Thoracic aorta (tissue), 2 donors: ENCODE results near the gene STAP2. TPM values are rescaled to one million over a fixed set of nuclear protein-coding genes. Genes with fewer than 3 reads are reported as not detected.
"Not testable (repeated sequence)": the region's sequence is repeated elsewhere in the genome, so short reads cannot be mapped to it uniquely, and the experiment has no call there.

Source experiments
- ATAC-seq: fragments of 150-250 bp; one replicate; pipeline ENCODE4 v1.8.0; 2017; ENCODE audit warnings: low read depth; ENCODE audit not compliant: insufficient number of reproducible peaks, low FRiP score
- DNase-seq: peaks from one replicate; pipeline ENCODE4 v3.0.0-alpha.2; 2020; ENCODE audit warnings: low spot score
- H3K27ac ChIP-seq, 2 donors: fragments of 200-600 bp; sonication (generic); 1 replicate in 1 of 2; 2 replicates in 1 of 2; pipeline ENCODE4 v1.5.1; 2016; ENCODE audit warnings: mild to moderate bottlenecking in 2 of 2, moderate library complexity in 2 of 2
- H3K27me3 ChIP-seq: fragments of 200-600 bp; sonication (generic); replicated peaks from 2 replicates; pipeline ENCODE4 v1.6.0; 2016; ENCODE audit warnings: mild to moderate bottlenecking; ENCODE audit not compliant: insufficient read depth
- H3K36me3 ChIP-seq: fragments of 200-600 bp; sonication (generic); one replicate; pipeline ENCODE4 v1.5.1; 2016
- H3K4me1 ChIP-seq, 2 donors: fragments of 200-600 bp; sonication (generic); 1 replicate in 1 of 2; 2 replicates in 1 of 2; pipeline versions ENCODE4 v1.5.1 to v1.6.0; 2016; ENCODE audit warnings: low read depth in 2 of 2, mild to moderate bottlenecking in 1 of 2; ENCODE audit not compliant: control insufficient read depth in 1 of 2
- H3K4me3 ChIP-seq: fragments of 200-600 bp; sonication (generic); 2 replicates; pipeline ENCODE4 v1.5.1; 2016; ENCODE audit warnings: mild to moderate bottlenecking
- H3K9me3 ChIP-seq: fragments of 200-600 bp; sonication (generic); 2 replicates; pipeline ENCODE4 v1.5.1; 2016
- total RNA-seq, 2 donors: library from RNA; depleted of rRNA; stranded (reverse); fragments of >200 nt; gene quantifications; one replicate each; pipeline versions ENCODE4 v1.1.0 to v1.2.3, GENCODE V29; 2016
- TF ChIP-seq, protein P1 (sequence below): fragments of 200-600 bp; sonication (generic); IDR thresholded peaks from one replicate; pipeline ENCODE4 v1.5.1; 2019; ENCODE audit warnings: antibody characterized with exemption

Gene STAP2
- total RNA-seq, 2 donors from 2014 or later, result not detected

DNA sequence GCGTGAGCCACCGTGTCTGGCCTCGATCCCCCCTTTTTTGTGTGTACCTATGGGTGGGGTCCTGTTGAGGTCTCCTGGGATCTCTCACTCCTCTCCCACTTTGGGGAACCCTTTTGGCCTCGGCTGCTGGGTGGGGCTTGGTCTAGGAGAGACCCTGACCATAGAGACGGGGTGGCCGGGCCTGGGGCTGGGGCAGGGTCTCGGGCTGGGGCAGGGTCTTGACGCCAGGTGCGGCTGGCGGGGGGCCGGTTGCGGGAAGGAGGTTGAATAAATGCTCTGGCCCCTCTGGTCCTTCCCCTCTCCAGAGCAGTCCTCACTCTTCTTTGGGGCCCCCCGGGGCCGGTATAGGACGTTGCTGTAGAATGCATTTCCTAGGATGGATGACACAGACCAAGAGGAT is 46.1 kb downstream of the STAP2 start:
- H3K4me1 ChIP-seq, result no peaks in the 10 kb centered on the region
- H3K9me3 ChIP-seq, result no peaks in the 10 kb centered on the region
- H3K27me3 ChIP-seq, result no peaks in the 10 kb centered on the region
- ATAC-seq (no peak), DNase-seq (no peak)
- no peak overlapping the region for H3K27ac ChIP-seq
- no peaks in the 10 kb centered on the region for H3K36me3 ChIP-seq
- TF ChIP-seq, protein P1, sequence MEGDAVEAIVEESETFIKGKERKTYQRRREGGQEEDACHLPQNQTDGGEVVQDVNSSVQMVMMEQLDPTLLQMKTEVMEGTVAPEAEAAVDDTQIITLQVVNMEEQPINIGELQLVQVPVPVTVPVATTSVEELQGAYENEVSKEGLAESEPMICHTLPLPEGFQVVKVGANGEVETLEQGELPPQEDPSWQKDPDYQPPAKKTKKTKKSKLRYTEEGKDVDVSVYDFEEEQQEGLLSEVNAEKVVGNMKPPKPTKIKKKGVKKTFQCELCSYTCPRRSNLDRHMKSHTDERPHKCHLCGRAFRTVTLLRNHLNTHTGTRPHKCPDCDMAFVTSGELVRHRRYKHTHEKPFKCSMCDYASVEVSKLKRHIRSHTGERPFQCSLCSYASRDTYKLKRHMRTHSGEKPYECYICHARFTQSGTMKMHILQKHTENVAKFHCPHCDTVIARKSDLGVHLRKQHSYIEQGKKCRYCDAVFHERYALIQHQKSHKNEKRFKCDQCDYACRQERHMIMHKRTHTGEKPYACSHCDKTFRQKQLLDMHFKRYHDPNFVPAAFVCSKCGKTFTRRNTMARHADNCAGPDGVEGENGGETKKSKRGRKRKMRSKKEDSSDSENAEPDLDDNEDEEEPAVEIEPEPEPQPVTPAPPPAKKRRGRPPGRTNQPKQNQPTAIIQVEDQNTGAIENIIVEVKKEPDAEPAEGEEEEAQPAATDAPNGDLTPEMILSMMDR, result no peak
- no peak overlapping the region for H3K4me3 ChIP-seq

DNA sequence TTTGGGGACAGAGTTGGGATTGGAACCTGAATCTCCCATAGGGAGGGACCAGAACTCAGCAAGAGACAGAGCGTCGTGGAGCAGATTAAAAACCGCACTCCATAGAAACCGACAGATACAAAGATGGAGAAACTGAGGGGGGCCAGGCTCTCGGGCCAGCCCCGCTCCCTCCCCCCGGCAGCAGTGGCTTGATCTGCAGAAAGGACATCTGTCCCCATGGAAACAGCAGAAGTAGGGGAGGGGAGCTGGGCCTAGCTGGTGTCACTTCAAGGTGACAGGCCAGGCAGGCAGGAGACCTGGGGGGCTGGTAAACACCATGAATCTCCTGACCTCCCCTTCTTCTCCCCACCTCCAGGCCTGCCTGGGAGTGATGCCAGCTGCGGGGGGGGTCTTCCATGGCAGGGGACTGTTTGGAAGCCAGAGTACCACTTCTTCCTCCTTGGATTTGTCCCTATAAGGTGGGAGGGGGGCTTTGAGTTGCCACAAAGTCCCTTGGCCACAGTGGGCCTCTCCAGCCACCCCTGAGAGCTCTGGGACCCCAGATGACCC is 47.4 kb downstream of the STAP2 start:
- H3K27me3 ChIP-seq, result no peaks in the 10 kb centered on the region
- H3K27ac ChIP-seq, result no peak overlapping the region
- H3K9me3 ChIP-seq, result no peaks in the 10 kb centered on the region
- no peaks in the 10 kb centered on the region for H3K36me3 ChIP-seq
- no peaks in the 10 kb centered on the region for H3K4me1 ChIP-seq
- H3K4me3 ChIP-seq, result no peak overlapping the region
- TF ChIP-seq, protein P1, result no peak
- ATAC-seq (no peak), DNase-seq (no peak)

DNA sequence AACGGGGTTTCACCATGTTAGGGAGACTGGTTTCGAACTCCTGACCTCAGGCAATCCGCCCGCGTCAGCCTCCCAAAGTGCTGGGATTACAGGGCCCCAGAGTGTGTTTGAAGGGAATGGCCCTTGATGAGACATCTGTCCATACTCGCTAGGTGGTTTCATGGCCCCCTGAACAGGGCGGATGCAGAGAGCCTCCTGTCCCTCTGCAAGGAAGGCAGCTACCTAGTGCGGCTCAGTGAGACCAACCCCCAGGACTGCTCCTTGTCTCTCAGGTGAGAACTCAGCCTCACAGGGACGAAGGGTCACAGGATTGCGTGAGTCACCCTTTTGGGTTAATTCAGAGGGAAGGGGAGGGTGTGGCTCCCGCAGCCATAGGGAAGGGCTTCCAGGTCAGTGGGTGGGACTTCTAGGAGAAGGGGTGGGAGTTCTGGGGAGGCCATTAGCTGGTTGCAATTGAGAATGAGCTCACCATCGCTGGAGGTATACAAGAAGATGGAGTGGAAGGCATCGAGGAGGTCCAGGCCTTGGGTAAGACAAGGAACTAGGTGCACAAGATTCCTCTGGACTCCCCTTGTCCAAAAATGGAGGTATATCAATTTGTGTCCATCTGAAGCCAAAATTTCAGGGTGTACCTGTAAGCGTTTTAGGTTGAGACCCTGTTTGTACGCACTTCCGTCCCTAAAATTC is 50.4 kb downstream of the STAP2 start:
- Histone ChIP-seq H3K4me3 (no peak overlapping the region), H3K36me3 (no peaks in the 10 kb centered on the region), H3K27me3 (peaks cover 5% of the 10 kb centered on the region), H3K27ac (no peak overlapping the region), H3K4me1 (no peaks in the 10 kb centered on the region), H3K9me3 (no peaks in the 10 kb centered on the region)
- ATAC-seq, result no peak
- no peak for DNase-seq
- TF ChIP-seq, protein P1, result no peak

DNA sequence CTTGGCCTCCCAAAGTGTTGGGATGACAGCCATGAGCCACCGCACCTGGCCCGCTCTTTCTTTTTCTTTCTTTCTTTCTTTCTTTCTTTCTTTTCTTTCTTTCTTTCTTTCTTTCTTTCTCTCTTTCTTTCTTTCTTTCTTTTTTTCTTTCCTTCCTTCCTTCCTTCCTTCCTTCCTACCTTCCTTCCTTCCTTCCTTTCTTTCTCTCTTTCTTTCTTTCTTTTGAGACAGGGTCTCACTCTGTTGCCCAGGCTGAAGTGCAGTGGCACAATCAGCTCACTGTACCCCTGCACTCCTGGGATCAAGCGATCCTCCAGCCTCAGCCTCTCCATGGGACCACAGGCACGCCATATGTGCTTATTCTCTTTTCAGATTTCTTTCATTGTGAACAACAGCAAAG is 52.5 kb downstream of the STAP2 start:
- not testable (repeated sequence) for ATAC-seq, H3K9me3 ChIP-seq, H3K27ac ChIP-seq, H3K4me3 ChIP-seq, H3K36me3 ChIP-seq, H3K27me3 ChIP-seq, H3K4me1 ChIP-seq, DNase-seq

DNA sequence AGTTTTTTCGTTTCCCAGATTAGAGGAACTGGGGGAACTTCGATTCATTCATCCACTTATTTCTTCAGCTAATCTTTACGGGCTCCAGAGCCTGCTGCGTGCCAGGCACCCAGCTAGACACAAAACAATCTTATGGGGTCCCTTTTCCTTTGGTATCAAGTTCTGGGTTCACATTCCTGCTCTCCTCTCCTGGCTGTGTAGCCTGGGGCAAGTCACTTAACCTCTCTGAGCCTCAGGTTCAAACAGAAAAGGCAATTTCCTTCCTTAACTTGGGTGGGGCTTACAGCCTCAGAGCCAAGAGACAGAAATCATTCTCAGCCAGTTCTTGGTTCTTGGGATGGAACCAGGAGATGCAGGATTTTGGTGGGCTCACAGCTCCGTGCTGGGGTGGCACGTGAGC is 53.7 kb downstream of the STAP2 start:
- no peak for ATAC-seq

More for the DNA sequence above, 53.7 kb downstream of the STAP2 start:
- peaks cover 11% of the 10 kb centered on the region for H3K27me3 ChIP-seq
- H3K4me1 ChIP-seq, result no peaks in the 10 kb centered on the region
- no peak overlapping the region for H3K27ac ChIP-seq
- no peak overlapping the region for H3K4me3 ChIP-seq
- no peaks in the 10 kb centered on the region for H3K36me3 ChIP-seq
- no peak for DNase-seq
- no peaks in the 10 kb centered on the region for H3K9me3 ChIP-seq
- TF ChIP-seq, protein P1, result no peak
